ENCODE measurements around the gene LAMA3.
A peak's percentile ranks its signal among the peaks of the same experiment; 100 is the strongest.

LAMA3 gene

GRCh38 chr18:23658285-23658684, 31.0 kb upstream of the LAMA3 start:
- no peak overlapping the region for H3K4me3 ChIP-seq (replicated peaks in 1 of 2; ENCODE audit: low read depth in 2 of 2, low read length in 2 of 2)
- peak in 1 of 2 donors; percentile 39 for DNase-seq (ENCODE audit: low read depth in 2 of 2)
- no peak for TF ChIP-seq CTCF (IDR thresholded peaks at IDR 0.05; ENCODE audit: low read depth, low read length)

- no peak for DNase-seq (ENCODE audit: low read depth in 2 of 2)
- peak overlapping the region; percentile 42 to 56 for H3K4me3 ChIP-seq (replicated peaks in 1 of 2; ENCODE audit: low read depth in 2 of 2, low read length in 2 of 2)
- TF ChIP-seq CTCF (IDR thresholded peaks at IDR 0.05; ENCODE audit: low read depth, low read length), result no peak
Measured at GRCh38 chr18:23661735-23662308, 27.4 kb upstream of the LAMA3 start.

- no peak for TF ChIP-seq CTCF (IDR thresholded peaks at IDR 0.05; ENCODE audit: low read depth, low read length)
- peak within 1 kb of the TSS; percentile 42 to 56 for H3K4me3 ChIP-seq (replicated peaks in 1 of 2; ENCODE audit: low read depth in 2 of 2, low read length in 2 of 2)
- DNase-seq (ENCODE audit: low read depth in 2 of 2), result peak; percentile 27 to 28
Measured at GRCh38 chr18:23662309-23663263, 26.7 kb upstream of the LAMA3 start, which contains the start of gene ANKRD29. Gene ANKRD29, minus strand, starts transcription at chr18:23662911. Its CDS starts 181 bp downstream, at chr18:23662730.

- no peak for DNase-seq (ENCODE audit: low read depth in 2 of 2)
- no peak overlapping the region for H3K4me3 ChIP-seq (replicated peaks in 1 of 2; ENCODE audit: low read depth in 2 of 2, low read length in 2 of 2)
- TF ChIP-seq CTCF (IDR thresholded peaks at IDR 0.05; ENCODE audit: low read depth, low read length), result no peak
Measured at GRCh38 chr18:23664674-23665073, 24.6 kb upstream of the LAMA3 start.

- no peak overlapping the region for H3K4me3 ChIP-seq (replicated peaks in 1 of 2; ENCODE audit: low read depth in 2 of 2, low read length in 2 of 2)
- no peak for DNase-seq (ENCODE audit: low read depth in 2 of 2)
- TF ChIP-seq CTCF (IDR thresholded peaks at IDR 0.05; ENCODE audit: low read depth, low read length), result no peak
Measured at GRCh38 chr18:23667114-23667513, 22.1 kb upstream of the LAMA3 start.

GRCh38 chr18:23668731-23669130, 20.5 kb upstream of the LAMA3 start:
- no peak for DNase-seq (ENCODE audit: low read depth in 2 of 2)
- TF ChIP-seq CTCF (IDR thresholded peaks at IDR 0.05; ENCODE audit: low read depth, low read length), result no peak
- H3K4me3 ChIP-seq (replicated peaks in 1 of 2; ENCODE audit: low read depth in 2 of 2, low read length in 2 of 2), result no peak overlapping the region
